HEK293T (cell line): ENCODE measurements around the gene KLC3.

Experiments used
- BHLHE40 ChIP-seq: fragments of 450-650 bp; IDR thresholded peaks from 2 replicates; pipeline ENCODE4 v1.6.1; 2016; ENCODE audit warnings: mild to moderate bottlenecking, moderate library complexity, borderline replicate concordance
- CTBP1 ChIP-seq: fragments of 450-650 bp; IDR thresholded peaks from 2 replicates; pipeline ENCODE4 v1.6.1; 2016; ENCODE audit warnings: borderline replicate concordance
- ELF4 ChIP-seq: fragments of 450-650 bp; IDR thresholded peaks from 2 replicates; pipeline ENCODE4 v1.6.1; 2017; ENCODE audit warnings: antibody characterized with exemption
- FOXA1 ChIP-seq: fragments of 450-650 bp; IDR thresholded peaks from 2 replicates; pipeline ENCODE4 v1.6.1; 2016; ENCODE audit warnings: mild to moderate bottlenecking
- FOXK2 ChIP-seq: fragments of 450-650 bp; IDR thresholded peaks from 2 replicates; pipeline ENCODE4 v1.6.1; 2016; ENCODE audit warnings: mild to moderate bottlenecking
- HDGF ChIP-seq: fragments of 450-650 bp; IDR thresholded peaks from 2 replicates; pipeline ENCODE4 v1.6.1; 2017; ENCODE audit warnings: antibody characterized with exemption, borderline replicate concordance
- LEF1 ChIP-seq: fragments of 450-650 bp; IDR thresholded peaks from 2 replicates; pipeline ENCODE4 v1.6.1; 2017; ENCODE audit warnings: mild to moderate bottlenecking, borderline replicate concordance
- NFRKB ChIP-seq: fragments of 450-650 bp; IDR thresholded peaks from 2 replicates; pipeline ENCODE4 v1.6.1; 2016; ENCODE audit warnings: mild to moderate bottlenecking, moderate library complexity
- PKNOX1 ChIP-seq: fragments of 450-650 bp; IDR thresholded peaks from 2 replicates; pipeline ENCODE4 v1.6.1; 2016
- SP1 ChIP-seq: fragments of 450-650 bp; IDR thresholded peaks from 2 replicates; pipeline ENCODE4 v1.6.1; 2017
- SUZ12 ChIP-seq: fragments of 450-650 bp; IDR thresholded peaks from 2 replicates; pipeline ENCODE4 v1.6.1; 2016; ENCODE audit warnings: mild to moderate bottlenecking
- TARDBP ChIP-seq: fragments of 450-650 bp; IDR thresholded peaks from 2 replicates; pipeline ENCODE4 v1.6.1; 2016
- ZNF384 ChIP-seq: fragments of 450-650 bp; IDR thresholded peaks from 2 replicates; pipeline ENCODE4 v1.6.1; 2016

- TF ChIP-seq FOXA1, result no peak
- no peak for TF ChIP-seq HDGF
- TF ChIP-seq SP1, result no peak
- no peak for TF ChIP-seq ELF4
- no peak for TF ChIP-seq FOXK2
- TF ChIP-seq ZNF384, result no peak
- no peak for TF ChIP-seq CTBP1
- no peak for TF ChIP-seq SUZ12
- no peak for TF ChIP-seq BHLHE40
- no peak for TF ChIP-seq NFRKB
- no peak for TF ChIP-seq PKNOX1
- TF ChIP-seq TARDBP, result no peak
- TF ChIP-seq LEF1, result no peak
These were observed 28.9 kb upstream of the KLC3 start for GRCh38 chr19:45311621-45312020.
